Gastroesophageal sphincter (tissue), 4 donors: ENCODE measurements around the gene CHERP. TPM values are rescaled to one million over a fixed set of nuclear protein-coding genes. Genes with fewer than 3 reads are reported as not detected.
"Not testable (repeated sequence)": the region's sequence is repeated elsewhere in the genome, so short reads cannot be mapped to it uniquely, and the experiment has no call there.

Experiments
- ATAC-seq: fragments of 150-250 bp; one replicate; pipeline ENCODE4 v1.9.1; 2016; ENCODE audit warnings: mild to moderate bottlenecking, moderate library complexity
- H3K27ac ChIP-seq, 4 donors: fragments of 200-600 bp; sonication (generic) in 3 of 4; 1 replicate in 3 of 4; 2 replicates in 1 of 4; pipeline ENCODE4 v1.5.1; 2016 to 2019
- H3K27me3 ChIP-seq: fragments of 200-600 bp; sonication (generic); one replicate; pipeline ENCODE4 v1.5.1; 2019
- H3K36me3 ChIP-seq, 2 donors: fragments of 200-600 bp; sonication (generic); one replicate each; pipeline ENCODE4 v1.5.1; 2019; ENCODE audit warnings: control low read depth in 1 of 2
- H3K4me1 ChIP-seq, 3 donors: fragments of 200-600 bp; sonication (generic); 1 replicate in 2 of 3; 2 replicates in 1 of 3; pipeline ENCODE4 v1.5.1; 2016 to 2019; ENCODE audit warnings: control low read depth in 2 of 3
- H3K4me3 ChIP-seq, 2 donors: fragments of 200-600 bp; sonication (generic); one replicate each; pipeline ENCODE4 v1.5.1; 2019; ENCODE audit warnings: mild to moderate bottlenecking in 1 of 2, moderate library complexity in 1 of 2
- H3K9me3 ChIP-seq, 3 donors: fragments of 200-600 bp; sonication (generic); one replicate each; pipeline ENCODE4 v1.5.1; 2017 to 2019; ENCODE audit warnings: control low read depth in 2 of 3
- EP300 ChIP-seq: sonication (generic); formaldehyde crosslinking; IDR thresholded peaks from one replicate; pipeline ENCODE4 v1.6.1; 2017; ENCODE audit warnings: antibody characterized with exemption, mild to moderate bottlenecking
- POLR2A ChIP-seq, 2 donors: fragments of 450-650 bp; IDR thresholded peaks; one replicate each; pipeline ENCODE4 v1.6.1; 2017; ENCODE audit warnings: antibody characterized with exemption in 2 of 2, mild to moderate bottlenecking in 2 of 2, moderate library complexity in 1 of 2
- POLR2AphosphoS5 ChIP-seq: sonication (generic); formaldehyde crosslinking; IDR thresholded peaks from one replicate; pipeline ENCODE4 v1.6.1; 2017; ENCODE audit warnings: antibody characterized with exemption
- WGBS, 2 donors: methylation state at CpG; one replicate each; pipeline ENCODE4 v1.1.5; 2018; ENCODE audit warnings: low coverage in 1 of 2; 5-methylcytosine and 5-hydroxymethylcytosine counted together
- total RNA-seq, 4 donors: library from RNA; depleted of rRNA; stranded (reverse); fragments of >200 nt; gene quantifications; one replicate each; pipeline ENCODE4 v1.1.0, GENCODE V29; 2016
- TF ChIP-seq, protein P1 (sequence below), 4 experiments: fragments of 200-600 bp in 2 of 4; fragments of 450-650 bp in 2 of 4; sonication (generic) in 1 of 4; IDR thresholded peaks; one replicate each; pipeline ENCODE4 v1.5.1; 2017 to 2019; ENCODE audit warnings: antibody characterized with exemption in 4 of 4, mild to moderate bottlenecking in 2 of 4, moderate library complexity in 2 of 4

Gene CHERP
- total RNA-seq, 4 donors from 2014 or later: 5.7 to 12.7 (median 6.6) TPM

DNA sequence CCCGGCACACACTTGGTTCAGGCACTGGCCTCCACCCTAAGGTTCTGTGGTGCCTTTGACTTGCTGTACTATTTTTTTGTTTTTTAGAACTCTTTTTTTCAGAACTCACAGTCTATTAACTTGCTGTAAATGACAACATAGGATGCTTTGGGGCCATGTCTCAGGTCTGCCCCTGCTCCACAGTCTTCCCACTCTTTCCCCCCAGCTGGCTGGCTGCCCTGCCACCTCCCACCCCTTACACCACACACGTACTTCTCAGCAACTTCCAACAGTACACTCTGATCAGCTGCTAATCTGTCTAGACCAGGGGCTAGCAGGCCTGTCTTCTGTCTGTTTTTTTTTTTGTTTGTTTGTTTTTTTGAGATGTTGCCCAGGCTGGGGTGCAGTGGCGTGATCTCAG, 38.0 kb downstream of the CHERP start:
- Histone ChIP-seq H3K36me3 (peaks cover 0 to 89% of the 10 kb centered on the region in 2 donors), H3K4me1 (peaks cover 0 to 6% (median 0%) of the 10 kb centered on the region in 3 donors), H3K27me3 (no peaks in the 10 kb centered on the region), H3K27ac (no peak overlapping the region), H3K4me3 (no peak overlapping the region), H3K9me3 (no peaks in the 10 kb centered on the region)
- ATAC-seq: no peak
- 79% methylated on average over 3 of the region's 3 CpGs; no CpG with 5 or more reads in 1 of the 2 donors for WGBS, 2 donors
- no peak for TF ChIP-seq EP300
- no peak for TF ChIP-seq POLR2AphosphoS5
- TF ChIP-seq, protein P1, sequence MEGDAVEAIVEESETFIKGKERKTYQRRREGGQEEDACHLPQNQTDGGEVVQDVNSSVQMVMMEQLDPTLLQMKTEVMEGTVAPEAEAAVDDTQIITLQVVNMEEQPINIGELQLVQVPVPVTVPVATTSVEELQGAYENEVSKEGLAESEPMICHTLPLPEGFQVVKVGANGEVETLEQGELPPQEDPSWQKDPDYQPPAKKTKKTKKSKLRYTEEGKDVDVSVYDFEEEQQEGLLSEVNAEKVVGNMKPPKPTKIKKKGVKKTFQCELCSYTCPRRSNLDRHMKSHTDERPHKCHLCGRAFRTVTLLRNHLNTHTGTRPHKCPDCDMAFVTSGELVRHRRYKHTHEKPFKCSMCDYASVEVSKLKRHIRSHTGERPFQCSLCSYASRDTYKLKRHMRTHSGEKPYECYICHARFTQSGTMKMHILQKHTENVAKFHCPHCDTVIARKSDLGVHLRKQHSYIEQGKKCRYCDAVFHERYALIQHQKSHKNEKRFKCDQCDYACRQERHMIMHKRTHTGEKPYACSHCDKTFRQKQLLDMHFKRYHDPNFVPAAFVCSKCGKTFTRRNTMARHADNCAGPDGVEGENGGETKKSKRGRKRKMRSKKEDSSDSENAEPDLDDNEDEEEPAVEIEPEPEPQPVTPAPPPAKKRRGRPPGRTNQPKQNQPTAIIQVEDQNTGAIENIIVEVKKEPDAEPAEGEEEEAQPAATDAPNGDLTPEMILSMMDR (IDR thresholded peaks at IDR 0.05): no peak
- TF ChIP-seq POLR2A (IDR thresholded peaks at IDR 0.05): no peak

GRCh38 chr19:16497837-16498236, 44.4 kb downstream of the CHERP start:
- Histone ChIP-seq H3K9me3 (no peaks in the 10 kb centered on the region), H3K4me1 (peaks cover 0 to 21% (median 5%) of the 10 kb centered on the region in 3 donors), H3K27me3 (no peaks in the 10 kb centered on the region), H3K27ac (no peak overlapping the region), H3K4me3 (no peak overlapping the region), H3K36me3 (peaks cover 0 to 25% of the 10 kb centered on the region in 2 donors)
- 75 to 92% methylated on average over 2 to 6 of the region's 6 CpGs for WGBS, 2 donors
- TF ChIP-seq POLR2A (IDR thresholded peaks at IDR 0.05) (no peak), POLR2AphosphoS5 (no peak), EP300 (no peak)
- TF ChIP-seq, protein P1 (IDR thresholded peaks at IDR 0.05): no peak
- ATAC-seq: no peak

GRCh38 chr19:16497042-16497441, 45.2 kb downstream of the CHERP start:
- WGBS, 2 donors: 61 to 74% methylated on average over 7 to 9 of the region's 12 CpGs
- H3K27ac ChIP-seq: peak overlapping the region in 3 of 4 donors; percentile 85 to 92 (median 87)
- no peak for ATAC-seq

GRCh38 chr19:16496613-16496983, 45.6 kb downstream of the CHERP start:
- Histone ChIP-seq H3K27ac (peak overlapping the region in 3 of 4 donors; percentile 85 to 92 (median 87)), H3K27me3 (no peaks in the 10 kb centered on the region), H3K9me3 (no peaks in the 10 kb centered on the region), H3K36me3 (peaks cover 0 to 12% of the 10 kb centered on the region in 2 donors), H3K4me3 (peak overlapping the region; percentile 45 to 69), H3K4me1 (peaks cover 0 to 21% (median 5%) of the 10 kb centered on the region in 3 donors)
- 9 to 12% methylated on average over 11 to 16 of the region's 16 CpGs for WGBS, 2 donors
- peak; percentile 23 for ATAC-seq
- TF ChIP-seq EP300 (no peak), POLR2A (IDR thresholded peaks at IDR 0.05) (no peak), POLR2AphosphoS5 (no peak)
- TF ChIP-seq, protein P1 (IDR thresholded peaks at IDR 0.05): no peak

More at GRCh38 chr19:16497042-16497441, 45.2 kb downstream of the CHERP start:
- TF ChIP-seq, protein P1 (IDR thresholded peaks at IDR 0.05): no peak
- TF ChIP-seq POLR2A (IDR thresholded peaks at IDR 0.05) (no peak), POLR2AphosphoS5 (no peak), EP300 (no peak)
- no peaks in the 10 kb centered on the region for H3K27me3 ChIP-seq
- no peaks in the 10 kb centered on the region for H3K9me3 ChIP-seq
- H3K36me3 ChIP-seq: peaks cover 0 to 17% of the 10 kb centered on the region in 2 donors
- H3K4me1 ChIP-seq: peaks cover 0 to 21% (median 5%) of the 10 kb centered on the region in 3 donors
- H3K4me3 ChIP-seq: peak overlapping the region; percentile 45 to 69

GRCh38 chr19:16495982-16496612, 46.1 kb downstream of the CHERP start, which contains the start of the genes C19orf44 and CALR3:
C19orf44 (plus strand) TSS chr19:16496394; CDS start chr19:16500793, 4,399 bp downstream.
CALR3 (minus strand) TSS chr19:16496167; CDS start chr19:16496129, 38 bp downstream.
- peaks cover 0 to 7% of the 10 kb centered on the region in 2 donors for H3K36me3 ChIP-seq
- TF ChIP-seq POLR2A (IDR thresholded peaks at IDR 0.05) (no peak), POLR2AphosphoS5 (peak; percentile 54), EP300 (no peak)
- TF ChIP-seq, protein P1 (IDR thresholded peaks at IDR 0.05): peak in 3 of 4 experiments; percentile 41 to 47 (median 46)
- peaks cover 0 to 21% (median 5%) of the 10 kb centered on the region in 3 donors for H3K4me1 ChIP-seq
- no peaks in the 10 kb centered on the region for H3K9me3 ChIP-seq
- peak within 1 kb of the TSS; percentile 45 to 69 for H3K4me3 ChIP-seq
- H3K27me3 ChIP-seq: no peaks in the 10 kb centered on the region
- 0% methylated on average over 2 of the region's 52 CpGs; no CpG with 5 or more reads in 1 of the 2 donors for WGBS, 2 donors
- ATAC-seq: peak; percentile 100
- H3K27ac ChIP-seq: peak within 1 kb of the TSS in 3 of 4 donors; percentile 85 to 92 (median 87)

DNA sequence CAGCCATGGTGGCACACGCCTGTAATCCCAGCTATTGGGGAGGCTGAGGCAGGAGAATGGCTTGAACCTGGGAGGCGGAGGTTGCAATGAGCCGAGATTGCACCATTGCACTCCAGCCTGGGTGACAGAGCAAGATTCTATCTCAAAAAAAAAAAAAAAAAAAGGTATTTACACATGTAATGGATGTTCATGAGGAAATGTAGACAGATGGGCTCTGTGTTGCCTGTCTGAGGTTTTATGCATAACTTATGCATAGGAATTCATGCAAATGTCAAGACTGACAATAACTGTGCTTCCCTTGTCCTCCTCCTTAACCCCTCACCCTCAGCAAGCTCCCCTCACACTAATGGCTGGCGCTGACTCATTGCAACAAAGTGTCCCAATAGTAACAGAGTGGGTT, 55.8 kb downstream of the CHERP start:
- peaks cover 0 to 13% (median 5%) of the 10 kb centered on the region in 3 donors for H3K4me1 ChIP-seq
- not testable (repeated sequence) for H3K36me3 ChIP-seq, ATAC-seq, H3K4me3 ChIP-seq, H3K27ac ChIP-seq, H3K9me3 ChIP-seq, H3K27me3 ChIP-seq
- WGBS, 2 donors: 80 to 96% methylated on average over 1 to 3 of the region's 4 CpGs
